IMR-90 (cell line): ENCODE measurements around the gene PTGR3. TPM values are rescaled to one million over a fixed set of nuclear protein-coding genes. Genes with fewer than 3 reads are reported as not detected.

Experiments used
- ATAC-seq: fragments of 200-7000 bp; cut with Tn5 transposase; 2 replicates; pipeline ENCODE4 v1.9.1; 2020; ENCODE audit warnings: low read depth, mild to moderate bottlenecking, moderate library complexity
- BruUV-seq: library from RNA; stranded (reverse); fragments of 400-500 nt; replicated peaks from 2 replicates; lab custom pipeline; 2021; lab: Mats Ljungman, UMichigan
- CTCF ChIA-PET: fragments of 300-600 bp; formaldehyde crosslinking; extraction: SDS; loops from one replicate; lab custom pipeline; 2021; ENCODE audit warnings: antibody characterized with exemption; lab: Yijun Ruan, JAX
- POLR2A ChIA-PET: fragments of 300-600 bp; sonication (Branson Sonifier 250); formaldehyde crosslinking; loops from one replicate; lab custom pipeline; 2022; ENCODE audit warnings: antibody characterized with exemption; ENCODE audit not compliant: unreplicated experiment; lab: Charles Lee
- DNase-seq: peaks from one replicate; pipeline ENCODE4 v3.0.0; 2013
- H2AFZ ChIP-seq: replicated peaks from 2 replicates; pipeline ENCODE3; 2013; ENCODE audit warnings: low read length, mild to moderate bottlenecking; ENCODE audit not compliant: poor library complexity
- H2AK5ac ChIP-seq: 2 replicates; pipeline ENCODE4 v1.6.1; 2013; ENCODE audit warnings: low read depth, low read length, inconsistent platforms
- H2AK9ac ChIP-seq: replicated peaks from 2 replicates; pipeline ENCODE3; 2013; ENCODE audit warnings: mild to moderate bottlenecking, low read depth, low read length, moderate library complexity; ENCODE audit not compliant: poor library complexity
- H2BK120ac ChIP-seq: 2 replicates; pipeline ENCODE4 v1.6.1; 2013; ENCODE audit warnings: low read depth, low read length, inconsistent platforms
- H2BK15ac ChIP-seq: 3 replicates; pipeline ENCODE4 v1.6.1; 2013; ENCODE audit warnings: low read depth, low read length, inconsistent platforms
- H2BK20ac ChIP-seq: 2 replicates; pipeline ENCODE4 v1.6.1; 2013; ENCODE audit warnings: low read depth, mild to moderate bottlenecking, inconsistent platforms, low read length, moderate library complexity
- H2BK5ac ChIP-seq: 2 replicates; pipeline ENCODE4 v1.6.1; 2013; ENCODE audit warnings: mild to moderate bottlenecking, low read depth, low read length, inconsistent platforms; ENCODE audit not compliant: poor library complexity, severe bottlenecking
- H3K14ac ChIP-seq: replicated peaks from 2 replicates; pipeline ENCODE4 v1.6.1; 2013; ENCODE audit warnings: low read depth, low read length, inconsistent platforms
- H3K18ac ChIP-seq: 2 replicates; pipeline ENCODE4 v1.6.1; 2013; ENCODE audit warnings: low read depth, low read length, control low read depth
- H3K23ac ChIP-seq: 2 replicates; pipeline ENCODE4 v1.6.1; 2013; ENCODE audit warnings: low read depth, low read length, inconsistent platforms
- H3K27ac ChIP-seq: 2 replicates; pipeline ENCODE4 v1.5.1; 2013; ENCODE audit warnings: mild to moderate bottlenecking, control low read depth, low read length; ENCODE audit not compliant: insufficient read depth
- H3K27me3 ChIP-seq: 2 replicates; pipeline ENCODE4 v1.6.1; 2013; ENCODE audit warnings: low read length; ENCODE audit not compliant: control insufficient read depth, insufficient read depth
- H3K36me3 ChIP-seq: 2 replicates; pipeline ENCODE4 v1.6.1; 2013; ENCODE audit warnings: low read length, mixed read lengths; ENCODE audit not compliant: control insufficient read depth, insufficient read depth
- H3K4ac ChIP-seq: 2 replicates; pipeline ENCODE4 v1.6.1; 2013; ENCODE audit warnings: low read depth, low read length, inconsistent platforms
- H3K4me1 ChIP-seq: 2 replicates; pipeline ENCODE4 v1.6.1; 2013; ENCODE audit warnings: low read length, mixed read lengths; ENCODE audit not compliant: control insufficient read depth, insufficient read depth
- H3K4me2 ChIP-seq: 2 replicates; pipeline ENCODE4 v1.6.1; 2013; ENCODE audit warnings: low read depth, mild to moderate bottlenecking, control low read depth, low read length, moderate library complexity
- H3K4me3 ChIP-seq: 2 replicates; pipeline ENCODE4 v1.5.1; 2013; ENCODE audit warnings: low read depth, mild to moderate bottlenecking, control low read depth, low read length, moderate library complexity; ENCODE audit not compliant: insufficient read depth
- H3K56ac ChIP-seq: 2 replicates; pipeline ENCODE4 v1.6.1; 2013; ENCODE audit warnings: low read length, inconsistent platforms; ENCODE audit not compliant: insufficient read depth; ENCODE audit errors: extremely low read depth
- H3K79me1 ChIP-seq, 2 experiments: 2 replicates each; pipeline ENCODE4 v1.6.1; 2013; ENCODE audit warnings: low read length in 2 of 2, inconsistent platforms in 1 of 2, low read depth in 1 of 2
- H3K9ac ChIP-seq: 2 replicates; pipeline ENCODE4 v1.6.1; 2013; ENCODE audit warnings: low read depth, low read length, control low read depth
- H3K9me1 ChIP-seq: 2 replicates; pipeline ENCODE4 v1.6.1; 2013; ENCODE audit warnings: low read length, inconsistent platforms; ENCODE audit not compliant: insufficient read depth
- H3K9me3 ChIP-seq: 2 replicates; pipeline ENCODE4 v1.6.1; 2013; ENCODE audit warnings: low read length; ENCODE audit not compliant: control insufficient read depth, insufficient read depth
- H4K20me1 ChIP-seq: 2 replicates; pipeline ENCODE4 v1.6.1; 2013; ENCODE audit warnings: low read length, inconsistent platforms; ENCODE audit not compliant: insufficient read depth
- H4K5ac ChIP-seq: 2 replicates; pipeline ENCODE4 v1.6.1; 2013; ENCODE audit warnings: mild to moderate bottlenecking, low read depth, low read length, control low read depth
- H4K8ac ChIP-seq, 2 experiments: 2 replicates each; pipeline ENCODE4 v1.6.1; 2013; ENCODE audit warnings: low read depth in 2 of 2, low read length in 2 of 2, control low read depth in 1 of 2, inconsistent platforms in 1 of 2
- H4K91ac ChIP-seq: 2 replicates; pipeline ENCODE4 v1.6.1; 2013; ENCODE audit warnings: low read depth, low read length, inconsistent platforms; ENCODE audit not compliant: insufficient read depth
- BHLHE40 ChIP-seq: fragments of 150-350 bp; IDR thresholded peaks from 2 replicates; pipeline ENCODE4 v1.6.1; 2016; ENCODE audit warnings: mild to moderate bottlenecking, low read depth, low read length
- MAFK ChIP-seq: IDR thresholded peaks from 2 replicates; pipeline ENCODE4 v1.6.1; 2012; ENCODE audit warnings: low read depth, low read length, improper control_type of control experiment
- MAZ ChIP-seq: IDR thresholded peaks from 2 replicates; pipeline ENCODE4 v1.6.1; 2012; ENCODE audit warnings: low read depth, mild to moderate bottlenecking, low read length, improper control_type of control experiment, moderate library complexity, borderline replicate concordance
- NFE2L2 ChIP-seq: fragments of 150-350 bp; IDR thresholded peaks from 2 replicates; pipeline ENCODE4 v1.6.1; 2016; ENCODE audit warnings: low read depth, mild to moderate bottlenecking, low read length
- WGBS, 2 experiments: methylation state at CpG; one replicate each; pipeline versions ENCODE4 v1.1.5 to v1.1.7; 2013; ENCODE audit warnings: missing lambda C conversion rate in 2 of 2; ENCODE audit not compliant: insufficient read length in 1 of 2; ENCODE audit errors: extremely low coverage in 2 of 2; 5-methylcytosine and 5-hydroxymethylcytosine counted together
- dilution Hi-C: fragments of 300-500 bp; cut with HindIII; formaldehyde crosslinking; loops from one replicate; pipeline ENCODE4 v1.14.3; 2018; ENCODE audit warnings: low sequenced_read_pairs; ENCODE audit not compliant: unreplicated experiment
- in situ Hi-C: fragments of 300-500 bp; cut with MboI; formaldehyde crosslinking; loops from 3 replicates; pipeline ENCODE4 v1.14.3; 2019; ENCODE audit warnings: low sequenced_read_pairs, inconsistent platforms, mixed read lengths
- intact Hi-C: fragments of 100-400 bp; cut with micrococcal nuclease; formaldehyde crosslinking; loops from 2 replicates; pipeline ENCODE4 v1.10.0; 2022
- polyA plus RNA-seq, 3 experiments: library from polyadenylated mRNA; depleted of rRNA; stranded (reverse); fragments of >200 nt; gene quantifications; 2 replicates each; pipeline ENCODE4 v1.2.3, GENCODE V29; 2012; ENCODE audit warnings: low replicate concordance in 1 of 3
- total RNA-seq: library from RNA; depleted of rRNA; stranded (reverse); fragments of >200 nt; gene quantifications from 2 replicates; pipeline ENCODE4 v1.2.3, GENCODE V29; 2012

PTGR3 gene
- total and polyA plus RNA-seq, 2 of the 4 experiments (the other 2 are of a cell fraction), result 16.1 to 26.4 TPM

GRCh38 chr18:75179819-75180600, 28.9 kb downstream of the PTGR3 start:
- no peak for ATAC-seq
- Histone ChIP-seq H4K5ac (no peak overlapping the region), H2BK5ac (no peak overlapping the region), H3K79me1 (no peaks in the 10 kb centered on the region), H3K36me3 (no peaks in the 10 kb centered on the region), H3K4ac (no peak overlapping the region), H3K4me2 (no peak overlapping the region), H3K23ac (no peak overlapping the region), H4K20me1 (no peaks in the 10 kb centered on the region), H2BK15ac (no peak overlapping the region), H2AK5ac (no peak overlapping the region), H2AFZ (no peak overlapping the region), H3K27me3 (peaks cover 2% of the 10 kb centered on the region; the same call in 1 of the 2 replicates), H3K4me3 (no peak overlapping the region), H3K9me3 (no peaks in the 10 kb centered on the region), H3K9ac (no peak overlapping the region), H4K8ac (no peak overlapping the region), H4K91ac (no peak overlapping the region), H3K4me1 (no peaks in the 10 kb centered on the region), H3K56ac (no peak overlapping the region), H2AK9ac (no peak overlapping the region), H3K27ac (no peak overlapping the region), H3K14ac (no peak overlapping the region), H2BK120ac (no peak overlapping the region), H3K9me1 (0 out of 2 replicates have a peak, but pooled peaks cover 5% of the 10 kb centered on the region), H2BK20ac (no peak overlapping the region), H3K18ac (no peak overlapping the region)
- intact Hi-C loops, result no loop called here
- no CpG with 5 or more reads among the region's 13 CpGs for WGBS, 2 experiments
- TF ChIP-seq NFE2L2, result no peak
- TF ChIP-seq BHLHE40, result no peak
- TF ChIP-seq MAZ, result no peak
- TF ChIP-seq MAFK, result no peak
- in situ Hi-C loops, result no loop called here
- CTCF ChIA-PET, result no interaction called here
- POLR2A ChIA-PET, result no interaction called here
- no peak for DNase-seq
- BruUV-seq, result no TSS peak
- dilution Hi-C loops, result no loop called here
